Cardiac muscle cell (in vitro differentiated cells and primary cell): ENCODE measurements around the gene RGS3. TPM values are rescaled to one million over a fixed set of nuclear protein-coding genes. Genes with fewer than 3 reads are reported as not detected.

ENCODE experiments used
- DNase-seq, 2 donors: peaks; one replicate each; pipeline versions ENCODE4 v3.0.0 to v3.0.0-alpha.2; 2010 to 2017; ENCODE audit warnings: low read depth in 1 of 2, low spot score in 1 of 2
- H3K27ac ChIP-seq: fragments of 200-600 bp; sonication (generic); 2 replicates; pipeline ENCODE4 v1.5.1; 2016
- H3K27me3 ChIP-seq: fragments of 200-600 bp; sonication (generic); 2 replicates; pipeline ENCODE4 v1.6.0; 2016; ENCODE audit warnings: control low read depth
- H3K36me3 ChIP-seq: fragments of 200-600 bp; sonication (generic); 2 replicates; pipeline ENCODE4 v1.5.1; 2016; ENCODE audit warnings: control low read depth
- H3K4me1 ChIP-seq: fragments of 200-600 bp; sonication (generic); 2 replicates; pipeline ENCODE4 v1.8.1; 2017; ENCODE audit warnings: low read depth, mild to moderate bottlenecking, mixed run types
- H3K4me3 ChIP-seq: fragments of 200-600 bp; sonication (generic); 2 replicates; pipeline ENCODE4 v1.5.1; 2016; ENCODE audit warnings: mild to moderate bottlenecking
- H3K9me3 ChIP-seq: fragments of 200-600 bp; sonication (generic); 2 replicates; pipeline ENCODE4 v1.5.1; 2017; ENCODE audit warnings: low read depth, mild to moderate bottlenecking, control low read depth
- polyA plus RNA-seq: library from polyadenylated mRNA; unstranded; fragments of >200 nt; fragmentation: Nextera tagmentation; extraction: Ambion mirVana; gene quantifications from 2 replicates; pipeline ENCODE4 v1.2.1, GENCODE V29; 2016
- total RNA-seq: library from RNA; depleted of rRNA; stranded (reverse); fragments of >200 nt; gene quantifications from 2 replicates; pipeline ENCODE4 v1.2.3, GENCODE V29; 2016
- TF ChIP-seq, protein P1 (sequence below): IDR thresholded peaks from 2 replicates; pipeline ENCODE4 v1.5.1; 2012; ENCODE audit warnings: low read depth, mild to moderate bottlenecking, low read length

The RGS3 gene
- total and polyA plus RNA-seq, 2 experiments from 2014 or later = 94.7 to 126 TPM

DNA sequence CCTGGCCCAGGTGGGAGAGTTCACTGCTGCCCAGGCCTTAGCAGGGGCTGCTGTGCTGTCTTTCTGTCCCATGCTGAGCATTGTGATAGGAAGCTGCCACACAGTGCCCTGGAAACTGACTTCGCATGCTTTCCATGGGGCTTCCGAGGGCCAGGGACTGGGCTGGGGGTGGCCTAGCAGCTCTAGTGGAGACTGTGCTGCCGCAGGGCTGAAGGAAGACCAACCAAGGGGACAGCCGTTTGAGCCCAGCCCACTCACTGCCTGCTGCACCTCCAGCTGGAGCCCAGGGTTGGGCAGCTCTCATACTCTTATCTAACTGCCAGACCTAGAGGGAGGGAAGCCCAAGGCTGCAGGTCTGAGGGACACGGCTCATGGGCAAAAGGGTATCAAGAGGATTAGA lies 79.2 kb downstream of the RGS3 start:
- TF ChIP-seq, protein P1, sequence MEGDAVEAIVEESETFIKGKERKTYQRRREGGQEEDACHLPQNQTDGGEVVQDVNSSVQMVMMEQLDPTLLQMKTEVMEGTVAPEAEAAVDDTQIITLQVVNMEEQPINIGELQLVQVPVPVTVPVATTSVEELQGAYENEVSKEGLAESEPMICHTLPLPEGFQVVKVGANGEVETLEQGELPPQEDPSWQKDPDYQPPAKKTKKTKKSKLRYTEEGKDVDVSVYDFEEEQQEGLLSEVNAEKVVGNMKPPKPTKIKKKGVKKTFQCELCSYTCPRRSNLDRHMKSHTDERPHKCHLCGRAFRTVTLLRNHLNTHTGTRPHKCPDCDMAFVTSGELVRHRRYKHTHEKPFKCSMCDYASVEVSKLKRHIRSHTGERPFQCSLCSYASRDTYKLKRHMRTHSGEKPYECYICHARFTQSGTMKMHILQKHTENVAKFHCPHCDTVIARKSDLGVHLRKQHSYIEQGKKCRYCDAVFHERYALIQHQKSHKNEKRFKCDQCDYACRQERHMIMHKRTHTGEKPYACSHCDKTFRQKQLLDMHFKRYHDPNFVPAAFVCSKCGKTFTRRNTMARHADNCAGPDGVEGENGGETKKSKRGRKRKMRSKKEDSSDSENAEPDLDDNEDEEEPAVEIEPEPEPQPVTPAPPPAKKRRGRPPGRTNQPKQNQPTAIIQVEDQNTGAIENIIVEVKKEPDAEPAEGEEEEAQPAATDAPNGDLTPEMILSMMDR = no peak
- peak overlapping the region; percentile 73 for H3K27ac ChIP-seq

DNA sequence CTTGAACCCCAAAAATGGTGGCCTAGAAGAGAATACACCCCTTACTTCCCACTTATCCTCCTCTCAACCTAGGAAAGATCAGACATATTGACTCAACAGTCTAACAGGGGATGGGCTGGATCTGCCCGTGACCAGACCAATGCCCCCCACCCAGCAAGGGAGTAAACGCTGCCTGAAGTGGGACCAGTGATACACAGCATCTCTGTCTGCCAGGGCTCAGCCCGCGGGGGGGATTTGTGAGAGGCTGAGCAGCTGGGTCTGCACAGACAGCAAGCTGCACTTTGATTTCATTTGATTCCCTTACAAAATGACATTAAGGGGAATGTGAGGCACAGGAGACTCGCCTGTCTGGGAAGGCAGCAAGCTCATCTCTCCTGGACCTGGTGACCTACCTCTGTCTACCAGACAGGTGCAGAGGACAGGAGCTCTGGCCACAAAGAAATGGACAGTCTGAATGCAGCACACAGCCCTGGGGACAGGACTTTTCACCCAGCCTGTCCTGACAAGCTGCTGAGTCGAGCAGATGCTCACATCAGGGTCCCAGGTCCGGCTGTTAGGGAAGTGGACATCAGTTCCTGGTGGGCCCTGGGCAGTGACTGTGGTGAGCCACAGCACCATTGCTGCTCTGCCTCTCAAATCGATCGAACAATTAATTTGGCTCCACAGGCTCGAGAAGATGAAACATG lies 79.9 kb downstream of the RGS3 start:
- DNase-seq = no peak
- Histone ChIP-seq H3K27me3 (no peaks in the 10 kb centered on the region), H3K4me3 (no peak overlapping the region), H3K9me3 (no peaks in the 10 kb centered on the region), H3K4me1 (peaks cover 40% of the 10 kb centered on the region), H3K27ac (peak overlapping the region; percentile 73), H3K36me3 (no peaks in the 10 kb centered on the region)
- TF ChIP-seq, protein P1 = no peak

More for the DNA sequence above, 79.2 kb downstream of the RGS3 start:
- Histone ChIP-seq H3K27me3 (no peaks in the 10 kb centered on the region), H3K4me3 (no peak overlapping the region), H3K4me1 (peaks cover 33% of the 10 kb centered on the region), H3K36me3 (no peaks in the 10 kb centered on the region), H3K9me3 (no peaks in the 10 kb centered on the region)
- DNase-seq = peak in 1 of 2 donors; percentile 29

DNA sequence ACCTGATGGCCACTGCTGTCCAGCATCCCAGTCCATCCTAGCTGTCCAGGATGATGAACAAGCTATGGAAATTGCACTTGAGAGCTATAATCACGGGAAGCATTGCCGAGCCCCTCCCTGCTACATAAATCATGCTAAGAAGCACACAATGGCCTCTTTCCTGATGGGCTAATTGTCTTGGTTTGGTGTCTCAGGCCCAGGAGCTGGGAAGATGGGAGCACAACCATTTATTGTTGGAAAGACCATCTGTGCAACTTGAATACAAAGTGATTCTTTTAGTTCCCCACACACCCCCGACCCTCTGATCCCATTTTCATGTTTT lies 80.4 kb downstream of the RGS3 start:
- Histone ChIP-seq H3K36me3 (no peaks in the 10 kb centered on the region), H3K4me3 (no peak overlapping the region), H3K27ac (no peak overlapping the region), H3K4me1 (peaks cover 45% of the 10 kb centered on the region), H3K27me3 (no peaks in the 10 kb centered on the region), H3K9me3 (no peaks in the 10 kb centered on the region)
- no peak for DNase-seq
- TF ChIP-seq, protein P1 = no peak

- no peaks in the 10 kb centered on the region for H3K36me3 ChIP-seq
- no peaks in the 10 kb centered on the region for H3K9me3 ChIP-seq
- no peaks in the 10 kb centered on the region for H3K27me3 ChIP-seq
- no peak overlapping the region for H3K4me3 ChIP-seq
- peaks cover 55% of the 10 kb centered on the region for H3K4me1 ChIP-seq
- H3K27ac ChIP-seq = no peak overlapping the region
- TF ChIP-seq, protein P1 = no peak
- DNase-seq = no peak
Measured at GRCh38 chr9:113545068-113545467, 81.5 kb downstream of the RGS3 start.

GRCh38 chr9:113546566-113546965 lies 83.0 kb downstream of the RGS3 start:
- H3K36me3 ChIP-seq = no peaks in the 10 kb centered on the region
- no peak for DNase-seq
- no peaks in the 10 kb centered on the region for H3K27me3 ChIP-seq
- no peaks in the 10 kb centered on the region for H3K9me3 ChIP-seq
- H3K4me1 ChIP-seq = peaks cover 48% of the 10 kb centered on the region
- TF ChIP-seq, protein P1 = no peak
- H3K27ac ChIP-seq = peak overlapping the region; percentile 97
- no peak overlapping the region for H3K4me3 ChIP-seq
